Psoas muscle (tissue), 8 donors: Measurements from ENCODE around the gene ACSL5. TPM values are rescaled to one million over a fixed set of nuclear protein-coding genes. Genes with fewer than 3 reads are reported as not detected.

Experiments
- ATAC-seq, 4 donors: fragments of 200-7000 bp; cut with Tn5 transposase; one replicate each; pipeline ENCODE4 v1.9.1; 2020; ENCODE audit warnings: moderate library complexity in 3 of 4, mild to moderate bottlenecking in 2 of 4
- DNase-seq, 2 donors: peaks; one replicate each; pipeline ENCODE4 v3.0.0-alpha.2; 2020
- H3K27ac ChIP-seq: fragments of 200-600 bp; one replicate; pipeline ENCODE4 v1.8.0; 2022
- H3K27me3 ChIP-seq, 3 donors: fragments of 200-600 bp in 1 of 3; one replicate each; pipeline versions ENCODE4 v1.6.1 to v1.8.0; 2013 to 2022; ENCODE audit warnings: low read length in 2 of 3, mild to moderate bottlenecking in 2 of 3, moderate library complexity in 1 of 3; ENCODE audit not compliant: insufficient read depth in 3 of 3
- H3K36me3 ChIP-seq, 2 donors: fragments of 200-600 bp in 1 of 2; one replicate each; pipeline versions ENCODE4 v1.6.1 to v1.8.0; 2013 to 2022; ENCODE audit warnings: low read depth in 1 of 2, mild to moderate bottlenecking in 1 of 2, moderate library complexity in 1 of 2; ENCODE audit not compliant: insufficient read depth in 1 of 2
- H3K4me1 ChIP-seq: fragments of 200-600 bp; one replicate; pipeline ENCODE4 v1.8.0; 2022
- H3K4me3 ChIP-seq: fragments of 200-600 bp; one replicate; pipeline ENCODE4 v1.8.0; 2022; ENCODE audit warnings: mild to moderate bottlenecking
- H3K9me3 ChIP-seq: fragments of 200-600 bp; one replicate; pipeline ENCODE4 v1.8.0; 2022
- CTCF ChIP-seq: fragments of 200-600 bp; IDR thresholded peaks from one replicate; pipeline ENCODE4 v1.8.0; 2022; ENCODE audit warnings: antibody characterized with exemption
- WGBS, 3 donors: extraction: QIAGEN DNeasy Blood & Tissue Kit; methylation state at CpG; one replicate each; pipeline versions ENCODE4 v1.1.6 to v1.1.7; 2013; 5-methylcytosine and 5-hydroxymethylcytosine counted together
- intact Hi-C, 2 donors: fragments of 100-400 bp; cut with DNase I; formaldehyde crosslinking; loops; one replicate each; pipeline versions ENCODE4 v1.11.0 to v1.14.2; 2022
- polyA plus RNA-seq, 3 donors: library from polyadenylated mRNA; stranded (reverse); fragments of 200-250 nt; gene quantifications; one replicate each; pipeline ENCODE4 v1.2.3, GENCODE V29; 2013
- total RNA-seq, 4 donors: library from RNA; stranded (reverse); fragmentation: NEBNext Ultra II Directional in 2 of 4; extraction: Animal tissue kit (Norgen Biotek cat#: 25700) in 2 of 4; gene quantifications; one replicate each; pipeline versions ENCODE4 v1.2.1 to v1.2.4, GENCODE V29; 2021 to 2023
- donor health status: healthy with polysubstance abuse.
- donor health status: DM: no; HTN: no; CAD: no; lungs with moderate emphysema.
- donor health status: Bipolar disorder and iron deficiency.
- donor health status: healthy.
- donor health status: DM: yes; HTN: yes; CAD: no.
- donor health status: DM: no; HTN: no; CAD: no.
- donor health status: DM: no; HTN: no; CAD: no.
- donor health status: DM: yes; HTN: yes; CAD: no.

The ACSL5 gene
- total and polyA plus RNA-seq, 7 donors, result 2.2 to 4.5 (median 3.4) TPM

- intact Hi-C loops, result no loop called here
- no peak for TF ChIP-seq CTCF
- ATAC-seq (no peak), DNase-seq (no peak)
- Histone ChIP-seq H3K27me3 (no peaks in the 10 kb centered on the region), H3K4me3 (no peak overlapping the region), H3K4me1 (no peaks in the 10 kb centered on the region), H3K27ac (no peak overlapping the region), H3K36me3 (no peaks in the 10 kb centered on the region), H3K9me3 (no peaks in the 10 kb centered on the region)
- 51 to 59% (median 57%) methylated on average over 5 of the region's 5 CpGs for WGBS, 3 donors
These were observed 41.2 kb upstream of the ACSL5 start for GRCh38 chr10:112332509-112333228.

GRCh38 chr10:112333452-112333851 lies 40.5 kb upstream of the ACSL5 start:
- intact Hi-C loops, result no loop called here
- no peak for ATAC-seq
- Histone ChIP-seq H3K4me3 (no peak overlapping the region), H3K27me3 (no peaks in the 10 kb centered on the region), H3K27ac (no peak overlapping the region), H3K9me3 (no peaks in the 10 kb centered on the region), H3K36me3 (no peaks in the 10 kb centered on the region), H3K4me1 (no peaks in the 10 kb centered on the region)
- 56 to 67% (median 66%) methylated on average over 4 of the region's 4 CpGs for WGBS, 3 donors
- TF ChIP-seq CTCF, result no peak
- no peak for DNase-seq

GRCh38 chr10:112335111-112335867 lies 38.6 kb upstream of the ACSL5 start:
- intact Hi-C loops, result no loop called here
- DNase-seq (no peak), ATAC-seq (no peak)
- H3K27me3 ChIP-seq, result no peaks in the 10 kb centered on the region
- no peak overlapping the region for H3K27ac ChIP-seq
- no peak overlapping the region for H3K4me3 ChIP-seq
- WGBS, 3 donors, result 42 to 52% (median 45%) methylated on average over 5 of the region's 5 CpGs
- H3K4me1 ChIP-seq, result no peaks in the 10 kb centered on the region
- no peak for TF ChIP-seq CTCF
- no peaks in the 10 kb centered on the region for H3K9me3 ChIP-seq
- H3K36me3 ChIP-seq, result no peaks in the 10 kb centered on the region

- no peak for DNase-seq
- Histone ChIP-seq H3K36me3 (no peaks in the 10 kb centered on the region), H3K9me3 (no peaks in the 10 kb centered on the region), H3K27me3 (no peaks in the 10 kb centered on the region), H3K4me3 (no peak overlapping the region), H3K4me1 (no peaks in the 10 kb centered on the region), H3K27ac (no peak overlapping the region)
- no peak for TF ChIP-seq CTCF
- intact Hi-C loops, result no loop called here
- ATAC-seq, result no peak
- 34% methylated on average over 4 of the region's 4 CpGs for WGBS, 3 donors
These were observed 38.0 kb upstream of the ACSL5 start for GRCh38 chr10:112335868-112336265.
